Measurements from ENCODE around the gene EMC9.

- TF ChIP-seq, protein P1, sequence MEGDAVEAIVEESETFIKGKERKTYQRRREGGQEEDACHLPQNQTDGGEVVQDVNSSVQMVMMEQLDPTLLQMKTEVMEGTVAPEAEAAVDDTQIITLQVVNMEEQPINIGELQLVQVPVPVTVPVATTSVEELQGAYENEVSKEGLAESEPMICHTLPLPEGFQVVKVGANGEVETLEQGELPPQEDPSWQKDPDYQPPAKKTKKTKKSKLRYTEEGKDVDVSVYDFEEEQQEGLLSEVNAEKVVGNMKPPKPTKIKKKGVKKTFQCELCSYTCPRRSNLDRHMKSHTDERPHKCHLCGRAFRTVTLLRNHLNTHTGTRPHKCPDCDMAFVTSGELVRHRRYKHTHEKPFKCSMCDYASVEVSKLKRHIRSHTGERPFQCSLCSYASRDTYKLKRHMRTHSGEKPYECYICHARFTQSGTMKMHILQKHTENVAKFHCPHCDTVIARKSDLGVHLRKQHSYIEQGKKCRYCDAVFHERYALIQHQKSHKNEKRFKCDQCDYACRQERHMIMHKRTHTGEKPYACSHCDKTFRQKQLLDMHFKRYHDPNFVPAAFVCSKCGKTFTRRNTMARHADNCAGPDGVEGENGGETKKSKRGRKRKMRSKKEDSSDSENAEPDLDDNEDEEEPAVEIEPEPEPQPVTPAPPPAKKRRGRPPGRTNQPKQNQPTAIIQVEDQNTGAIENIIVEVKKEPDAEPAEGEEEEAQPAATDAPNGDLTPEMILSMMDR (IDR thresholded peaks at IDR 0.05): no peak
- TF ChIP-seq POLR2A (IDR thresholded peaks at IDR 0.05) (no peak), POLR2AphosphoS5 (IDR thresholded peaks at IDR 0.05) (no peak)
These were observed 21.7 kb downstream of the EMC9 start for GRCh38 chr14:24119691-24120090.

All from upper lobe of left lung (tissue), 4 donors.